Measurements from ENCODE around the gene CER1. TPM values are rescaled to one million over a fixed set of nuclear protein-coding genes. Genes with fewer than 3 reads are reported as not detected.
"Not testable (repeated sequence)": the region's sequence is repeated elsewhere in the genome, so short reads cannot be mapped to it uniquely, and the experiment has no call there.

Gene CER1
- total RNA-seq, 1 donor from 2014 or later: not detected

- intact Hi-C loops (cut with DNase I): no loop called here
- DNase-seq (ENCODE audit: low spot score): no peak
Observed at GRCh38 chr9:14723301-14723700, 768 bp upstream of the CER1 start.

- intact Hi-C loops (cut with DNase I): no loop called here
- DNase-seq (ENCODE audit: low spot score): no peak
Observed at GRCh38 chr9:14719231-14719923, 3.2 kb downstream of the CER1 start.

GRCh38 chr9:14715102-14715501 is 7.4 kb downstream of the CER1 start:
- DNase-seq (ENCODE audit: low spot score): no peak
- intact Hi-C loops (cut with DNase I): no loop called here

- intact Hi-C loops (cut with DNase I): no loop called here
- DNase-seq (ENCODE audit: low spot score): no peak
Observed at GRCh38 chr9:14713187-14713767, 9.3 kb downstream of the CER1 start.

- intact Hi-C loops (cut with DNase I): no loop called here
- DNase-seq (ENCODE audit: low spot score): no peak
Observed at GRCh38 chr9:14710804-14711203, 11.7 kb downstream of the CER1 start.

GRCh38 chr9:14706530-14707140 is 15.9 kb downstream of the CER1 start:
- intact Hi-C loops (cut with DNase I): no loop called here
- DNase-seq (ENCODE audit: low spot score): no peak

GRCh38 chr9:14705079-14705478 is 17.5 kb downstream of the CER1 start:
- intact Hi-C loops (cut with DNase I): no loop called here

GRCh38 chr9:14704281-14704680 is 18.3 kb downstream of the CER1 start:
- intact Hi-C loops (cut with DNase I): no loop called here
- no peak for DNase-seq (ENCODE audit: low spot score)

More at GRCh38 chr9:14705079-14705478, 17.5 kb downstream of the CER1 start:
- DNase-seq (ENCODE audit: low spot score): no peak

- DNase-seq (ENCODE audit: low spot score): no peak
- intact Hi-C loops (cut with DNase I): no loop called here
Observed at GRCh38 chr9:14702200-14702720, 20.3 kb downstream of the CER1 start.

GRCh38 chr9:14693251-14693861 is 29.2 kb downstream of the CER1 start, which contains the start of gene ZDHHC21:
TSS of gene ZDHHC21 (minus strand) at chr9:14693432. CDS start at chr9:14674340, 19,092 bp downstream.
- peak; percentile 89 for DNase-seq (ENCODE audit: low spot score)
- intact Hi-C loops (cut with DNase I): no loop called here

- DNase-seq (ENCODE audit: low spot score): peak; percentile 75
- intact Hi-C loops (cut with DNase I): no loop called here
Observed at GRCh38 chr9:14692470-14693250, 29.9 kb downstream of the CER1 start.

GRCh38 chr9:14690948-14691730 is 31.4 kb downstream of the CER1 start:
- no peak for DNase-seq (ENCODE audit: low spot score)
- intact Hi-C loops (cut with DNase I): no loop called here

GRCh38 chr9:14687042-14687719 is 35.4 kb downstream of the CER1 start:
- no peak for DNase-seq (ENCODE audit: low spot score)

GRCh38 chr9:14686168-14686567 is 36.4 kb downstream of the CER1 start:
- intact Hi-C loops (cut with DNase I): no loop called here
- DNase-seq (ENCODE audit: low spot score): no peak

More at GRCh38 chr9:14687042-14687719, 35.4 kb downstream of the CER1 start:
- intact Hi-C loops (cut with DNase I): no loop called here

- intact Hi-C loops (cut with DNase I); DNase-seq (ENCODE audit: low spot score): not testable (repeated sequence)
Observed at GRCh38 chr9:14682616-14683015, 39.9 kb downstream of the CER1 start.

- DNase-seq (ENCODE audit: low spot score): no peak
- intact Hi-C loops (cut with DNase I): no loop called here
Observed at GRCh38 chr9:14678776-14679175, 43.8 kb downstream of the CER1 start.

GRCh38 chr9:14677872-14678271 is 44.7 kb downstream of the CER1 start:
- intact Hi-C loops (cut with DNase I): no loop called here
- DNase-seq (ENCODE audit: low spot score): no peak

- intact Hi-C loops (cut with DNase I): no loop called here
- no peak for DNase-seq (ENCODE audit: low spot score)
Observed at GRCh38 chr9:14677396-14677795, 45.1 kb downstream of the CER1 start.

Measured in cardiac septum (tissue), 1 donor.